Fibroblast of skin of abdomen (primary cell): ENCODE data around the gene PARVG.

ENCODE experiments used
- DNase-seq: peaks from one replicate; pipeline ENCODE4 v3.0.0-alpha.2; 2013

The PARVG gene

GRCh38 chr22:44196731-44197131, 16.0 kb downstream of the PARVG start:
- DNase-seq, result no peak

- DNase-seq, result no peak
Measured at GRCh38 chr22:44197271-44197670, 16.5 kb downstream of the PARVG start.

- DNase-seq, result no peak
Measured at GRCh38 chr22:44199164-44199563, 18.4 kb downstream of the PARVG start.

GRCh38 chr22:44199866-44200265, 19.1 kb downstream of the PARVG start:
- DNase-seq, result no peak

- no peak for DNase-seq
Measured at GRCh38 chr22:44200451-44200850, 19.7 kb downstream of the PARVG start.

- DNase-seq, result no peak
Measured at GRCh38 chr22:44200855-44201550, 20.3 kb downstream of the PARVG start.

- no peak for DNase-seq
Measured at GRCh38 chr22:44201665-44202064, 20.9 kb downstream of the PARVG start.

GRCh38 chr22:44202261-44202789, 21.6 kb downstream of the PARVG start:
- peak; percentile 86 for DNase-seq

- DNase-seq, result no peak
Measured at GRCh38 chr22:44203203-44203602, 22.5 kb downstream of the PARVG start.

- DNase-seq, result no peak
Measured at GRCh38 chr22:44204739-44205515, 24.2 kb downstream of the PARVG start.

- DNase-seq, result no peak
Measured at GRCh38 chr22:44205516-44206329, 25.0 kb downstream of the PARVG start.

- DNase-seq, result no peak
Measured at GRCh38 chr22:44206330-44206645, 25.6 kb downstream of the PARVG start.

- no peak for DNase-seq
Measured at GRCh38 chr22:44206696-44207095, 26.0 kb downstream of the PARVG start.

GRCh38 chr22:44207173-44207980, 26.7 kb downstream of the PARVG start:
- no peak for DNase-seq

GRCh38 chr22:44207981-44208317, 27.2 kb downstream of the PARVG start:
- no peak for DNase-seq

- DNase-seq, result no peak
Measured at GRCh38 chr22:44209343-44209742, 28.6 kb downstream of the PARVG start.

GRCh38 chr22:44210722-44211121, 30.0 kb downstream of the PARVG start:
- peak; percentile 38 for DNase-seq

- no peak for DNase-seq
Measured at GRCh38 chr22:44211256-44211945, 30.7 kb downstream of the PARVG start.

GRCh38 chr22:44211946-44212930, 31.5 kb downstream of the PARVG start:
- DNase-seq, result peak; percentile 21

GRCh38 chr22:44212936-44213335, 32.2 kb downstream of the PARVG start:
- no peak for DNase-seq
